HepG2 (cell line): Measurements from ENCODE around the gene CEBPG. TPM values are rescaled to one million over a fixed set of nuclear protein-coding genes. Genes with fewer than 3 reads are reported as not detected.

ENCODE experiments used
- ATAC-seq: fragments of 200-7000 bp; cut with Tn5 transposase; 3 replicates; pipeline ENCODE4 v1.9.1; 2020; ENCODE audit warnings: mild to moderate bottlenecking, moderate library complexity
- BruUV-seq: library from RNA; stranded (reverse); fragments of 400-500 nt; replicated peaks from 2 replicates; lab custom pipeline; 2021; lab: Mats Ljungman, UMichigan
- CTCF ChIA-PET: fragments of 300-600 bp; formaldehyde crosslinking; extraction: SDS; loops from one replicate; lab custom pipeline; 2021; ENCODE audit warnings: low total read pairs, inconsistent platforms, low intra/inter-chr PET ratio; lab: Yijun Ruan, JAX
- POLR2A ChIA-PET: fragments of 350-600 bp; sonication (Branson Sonifier 250); formaldehyde crosslinking; loops from one replicate; lab custom pipeline; 2020; ENCODE audit warnings: antibody characterized with exemption, inconsistent platforms; lab: Yijun Ruan, JAX
- DNase-seq: peaks from one replicate; pipeline ENCODE4 v3.0.0-alpha.2; 2015; ENCODE audit warnings: low spot score
- FAIRE-seq: peaks from 3 replicates; lab custom pipeline; 2011; peaks lifted over from hg19 to GRCh38; lab: Jason Lieb, UNC
- H2AFZ ChIP-seq: one replicate; pipeline ENCODE4 v1.6.1; 2011; ENCODE audit warnings: low read length, inconsistent platforms
- H3K27ac ChIP-seq: fragments of 300-600 bp; 3 replicates; pipeline ENCODE4 v1.8.0; 2011; ENCODE audit warnings: mixed run types, mild to moderate bottlenecking, mixed read lengths, low read length, inconsistent platforms; ENCODE audit not compliant: insufficient read depth; ENCODE audit errors: extremely low read length
- H3K27me3 ChIP-seq, 2 experiments: fragments of 200-600 bp in 1 of 2; 2 replicates in 1 of 2; 3 replicates in 1 of 2; pipeline versions ENCODE4 v1.6.0 to v1.8.0; 2011; ENCODE audit warnings: low read length in 2 of 2, mild to moderate bottlenecking in 2 of 2, moderate library complexity in 2 of 2, inconsistent platforms in 1 of 2; ENCODE audit not compliant: insufficient read depth in 2 of 2, control insufficient read depth in 1 of 2
- H3K36me3 ChIP-seq, 2 experiments: fragments of 200-600 bp in 1 of 2; replicated peaks in 1 of 2; 2 replicates in 1 of 2; 3 replicates in 1 of 2; pipeline versions ENCODE4 v1.5.1 to v1.8.0; 2011; ENCODE audit warnings: low read length in 2 of 2, inconsistent platforms in 1 of 2; ENCODE audit not compliant: insufficient read depth in 2 of 2, control insufficient read depth in 1 of 2
- H3K4me1 ChIP-seq: 2 replicates; pipeline ENCODE4 v1.5.1; 2012; ENCODE audit warnings: low read length, inconsistent platforms; ENCODE audit not compliant: insufficient read depth
- H3K4me2 ChIP-seq: 2 replicates; pipeline ENCODE4 v1.6.0; 2011; ENCODE audit warnings: low read depth, low read length, inconsistent platforms
- H3K4me3 ChIP-seq, 3 experiments: fragments of 200-600 bp in 1 of 3; sonication (generic), shearing (Covaris generic) in 1 of 3; replicated peaks in 1 of 3; 2 replicates each; pipeline ENCODE4 v1.5.1; 2011 to 2016; ENCODE audit warnings: low read length in 3 of 3, inconsistent platforms in 2 of 3, low read depth in 2 of 3, mild to moderate bottlenecking in 2 of 3, control low read depth in 1 of 3, mixed read lengths in 1 of 3; ENCODE audit not compliant: insufficient read depth in 1 of 3
- H3K79me2 ChIP-seq: one replicate; pipeline ENCODE4 v1.6.1; 2011; ENCODE audit warnings: low read length, inconsistent platforms; ENCODE audit not compliant: insufficient read depth
- H3K9ac ChIP-seq: 2 replicates; pipeline ENCODE4 v1.6.0; 2011; ENCODE audit warnings: mild to moderate bottlenecking, low read depth, low read length, inconsistent platforms; ENCODE audit not compliant: insufficient read depth
- H3K9me3 ChIP-seq: 2 replicates; pipeline ENCODE4 v1.5.1; 2012; ENCODE audit warnings: mild to moderate bottlenecking, low read length
- H4K20me1 ChIP-seq: 2 replicates; pipeline ENCODE4 v1.6.0; 2011; ENCODE audit warnings: inconsistent platforms, mild to moderate bottlenecking, low read length, moderate library complexity; ENCODE audit not compliant: insufficient read depth
- EEA1 ChIP-seq: sonication (generic); formaldehyde crosslinking; IDR thresholded peaks from 2 replicates; pipeline ENCODE4 v1.5.1; 2020; ENCODE audit warnings: mild to moderate bottlenecking, missing genetic modification reagents, borderline replicate concordance
- FOXC1 ChIP-seq: sonication (generic); formaldehyde crosslinking; IDR thresholded peaks from 2 replicates; pipeline ENCODE4 v1.8.0; 2022; ENCODE audit warnings: mild to moderate bottlenecking, missing genetic modification reagents, borderline replicate concordance
- HHEX ChIP-seq: IDR thresholded peaks from 2 replicates; pipeline ENCODE4 v1.6.1; 2016; ENCODE audit warnings: control low read depth
- KDM4B ChIP-seq: sonication (generic); formaldehyde crosslinking; IDR thresholded peaks from 2 replicates; pipeline ENCODE4 v1.4.0; 2020; ENCODE audit warnings: missing genetic modification reagents
- KLF13 ChIP-seq: sonication (generic); formaldehyde crosslinking; IDR thresholded peaks from 2 replicates; pipeline ENCODE4 v1.4.0; 2020; ENCODE audit warnings: mild to moderate bottlenecking, missing genetic modification reagents
- MIER2 ChIP-seq: IDR thresholded peaks from 2 replicates; pipeline ENCODE4 v1.6.1; 2016; ENCODE audit warnings: missing biosample characterization, missing genetic modification reagents
- NBN ChIP-seq: fragments of 450-650 bp; conservative IDR thresholded peaks from 2 replicates; pipeline ENCODE4 v1.6.1; 2017
- ONECUT2 ChIP-seq: sonication (generic); formaldehyde crosslinking; IDR thresholded peaks from 2 replicates; pipeline ENCODE4 v1.4.0; 2020; ENCODE audit warnings: missing genetic modification reagents
- SMARCC2 ChIP-seq: fragments of 450-650 bp; IDR thresholded peaks from 2 replicates; pipeline ENCODE4 v1.6.1; 2017; ENCODE audit warnings: antibody characterized with exemption, mild to moderate bottlenecking
- TOE1 ChIP-seq: sonication (generic); formaldehyde crosslinking; IDR thresholded peaks from 2 replicates; pipeline ENCODE4 v1.4.0; 2020; ENCODE audit warnings: mild to moderate bottlenecking, missing genetic modification reagents
- ZBTB3 ChIP-seq: sonication (generic); formaldehyde crosslinking; IDR thresholded peaks from 2 replicates; pipeline ENCODE4 v1.4.0; 2020; ENCODE audit warnings: low read depth, mild to moderate bottlenecking, moderate library complexity, missing genetic modification reagents, borderline replicate concordance
- ZNF207 ChIP-seq: fragments of 450-650 bp; IDR thresholded peaks from 2 replicates; pipeline ENCODE4 v1.6.1; 2016; ENCODE audit warnings: antibody characterized with exemption, borderline replicate concordance
- ZNF251 ChIP-seq: sonication (generic); formaldehyde crosslinking; IDR thresholded peaks from 2 replicates; pipeline ENCODE4 v1.9.0; 2021; ENCODE audit warnings: mild to moderate bottlenecking, missing genetic modification reagents
- ZNF550 ChIP-seq: sonication (generic); formaldehyde crosslinking; IDR thresholded peaks from 2 replicates; pipeline ENCODE4 v1.4.0; 2020; ENCODE audit warnings: mild to moderate bottlenecking, missing genetic modification reagents, borderline replicate concordance
- ZNF839 ChIP-seq: sonication (generic); formaldehyde crosslinking; IDR thresholded peaks from 2 replicates; pipeline ENCODE4 v1.4.0; 2020; ENCODE audit warnings: missing genetic modification reagents, mild to moderate bottlenecking, borderline replicate concordance
- WGBS: methylation state at CpG from one replicate; pipeline ENCODE4 v1.1.6; 2017; ENCODE audit warnings: low lambda C conversion rate; 5-methylcytosine and 5-hydroxymethylcytosine counted together
- in situ Hi-C: cut with HindIII; loops from 2 replicates; pipeline ENCODE4 v1.10.0; 2017; ENCODE audit warnings: low pct_unique_long_range_greater_than_20kb; ENCODE audit not compliant: extremely low pct_ligation_motif_present
- intact Hi-C: fragments of 100-400 bp; cut with micrococcal nuclease; formaldehyde crosslinking; loops from one replicate; pipeline ENCODE4 v1.10.0; 2022; ENCODE audit not compliant: unreplicated experiment
- polyA plus RNA-seq, 8 experiments: library from polyadenylated mRNA; depleted of rRNA in 3 of 8; stranded (reverse) in 7 of 8; unstranded in 1 of 8; fragments of >200 nt; fragmentation: Illumina TruSeq in 4 of 8; extraction: Trizol in 4 of 8; gene quantifications; 2 replicates each; pipeline versions ENCODE4 v1.2.1 to v1.2.3, GENCODE V29; 2011 to 2016; ENCODE audit warnings: low read depth in 4 of 8, missing spikeins in 1 of 8, mixed read lengths in 1 of 8; ENCODE audit not compliant: insufficient read depth in 1 of 8
- total RNA-seq, 5 experiments: library from RNA; depleted of rRNA; stranded (reverse); fragments of >200 nt; fragmentation: Illumina TruSeq; extraction: Trizol; gene quantifications; 2 replicates each; pipeline ENCODE4 v1.2.3, GENCODE V29; 2016; ENCODE audit warnings: low read depth in 1 of 5
- TF ChIP-seq, protein P1 (sequence below): sonication (generic); formaldehyde crosslinking; IDR thresholded peaks from 2 replicates; pipeline ENCODE4 v1.5.1; 2020; ENCODE audit warnings: missing genetic modification reagents, mild to moderate bottlenecking, borderline replicate concordance
- TF ChIP-seq, protein P2 (sequence below): sonication (generic); formaldehyde crosslinking; conservative IDR thresholded peaks from 2 replicates; pipeline ENCODE4 v1.4.0; 2020; ENCODE audit warnings: missing genetic modification reagents

CEBPG gene
- total and polyA plus RNA-seq, 2 of the 13 experiments (the other 11 are each of a cell fraction or from before 2014, with no cell fraction given) = 25.7 to 34.3 TPM

DNA sequence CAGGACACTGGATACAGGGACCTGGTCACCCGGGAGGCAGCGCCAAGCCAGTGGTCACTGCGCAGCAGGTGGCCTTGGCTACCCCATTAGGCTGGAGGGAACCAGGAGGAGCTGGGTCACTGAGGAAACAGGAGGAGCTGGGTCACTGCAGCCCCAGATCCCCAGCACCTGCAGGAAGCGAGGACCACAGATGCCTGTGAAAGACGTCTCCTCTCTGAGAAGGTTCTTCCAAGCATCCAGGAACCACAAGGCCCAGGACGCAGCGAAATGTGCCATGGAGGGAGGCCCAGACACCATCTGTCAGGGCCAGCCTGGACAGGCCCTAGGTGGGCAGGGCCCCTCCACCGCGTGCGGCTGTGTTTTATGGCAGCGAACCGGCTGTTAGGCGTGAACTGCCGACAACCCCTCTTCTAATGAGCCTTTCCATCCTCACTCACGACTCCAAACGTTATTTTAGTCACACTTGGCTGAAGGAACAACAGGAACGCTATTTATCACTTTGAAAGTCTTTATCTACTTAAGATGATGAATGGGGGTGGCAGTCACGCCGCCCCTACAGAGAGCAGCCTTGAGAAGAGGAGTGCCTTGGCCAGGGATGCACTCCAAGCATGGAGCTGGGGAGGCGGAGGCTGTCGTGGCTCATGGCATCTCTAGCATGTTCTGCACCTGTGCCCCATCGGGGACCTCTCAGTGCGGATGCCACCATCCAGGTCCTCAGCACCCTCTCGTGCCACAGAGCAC lies 53.3 kb downstream of the CEBPG start:
- DNase-seq (no peak), ATAC-seq (no peak), FAIRE-seq (no peak)
- no TSS peak for BruUV-seq
- H3K27me3 ChIP-seq = no peaks in the 10 kb centered on the region
- intact Hi-C loops (no loop called here), in situ Hi-C loops (loop anchor here (5.0 kb wide), 1 partner anchor 346 kb away; no protein-coding TSS in a partner anchor)
- H2AFZ ChIP-seq = no peak overlapping the region
- H3K9ac ChIP-seq = no peak overlapping the region
- ChIA-PET CTCF (no interaction called here), POLR2A (no interaction called here)
- WGBS = 90% methylated on average over 16 of the region's 24 CpGs
- H3K27ac ChIP-seq = no peak overlapping the region
- TF ChIP-seq ONECUT2 (CRISPR knock-in tag) (no peak), MIER2 (CRISPR knock-in tag) (no peak), NBN (no peak), ZNF207 (no peak), EEA1 (CRISPR knock-in tag) (no peak), SMARCC2 (no peak), HHEX (CRISPR knock-in tag) (no peak), KDM4B (CRISPR knock-in tag) (no peak), ZNF839 (CRISPR knock-in tag) (no peak), KLF13 (CRISPR knock-in tag) (no peak), ZNF251 (CRISPR knock-in tag) (no peak), ZBTB3 (no peak), TOE1 (no peak), ZNF550 (CRISPR knock-in tag) (no peak), FOXC1 (no peak)
- TF ChIP-seq, protein P1, sequence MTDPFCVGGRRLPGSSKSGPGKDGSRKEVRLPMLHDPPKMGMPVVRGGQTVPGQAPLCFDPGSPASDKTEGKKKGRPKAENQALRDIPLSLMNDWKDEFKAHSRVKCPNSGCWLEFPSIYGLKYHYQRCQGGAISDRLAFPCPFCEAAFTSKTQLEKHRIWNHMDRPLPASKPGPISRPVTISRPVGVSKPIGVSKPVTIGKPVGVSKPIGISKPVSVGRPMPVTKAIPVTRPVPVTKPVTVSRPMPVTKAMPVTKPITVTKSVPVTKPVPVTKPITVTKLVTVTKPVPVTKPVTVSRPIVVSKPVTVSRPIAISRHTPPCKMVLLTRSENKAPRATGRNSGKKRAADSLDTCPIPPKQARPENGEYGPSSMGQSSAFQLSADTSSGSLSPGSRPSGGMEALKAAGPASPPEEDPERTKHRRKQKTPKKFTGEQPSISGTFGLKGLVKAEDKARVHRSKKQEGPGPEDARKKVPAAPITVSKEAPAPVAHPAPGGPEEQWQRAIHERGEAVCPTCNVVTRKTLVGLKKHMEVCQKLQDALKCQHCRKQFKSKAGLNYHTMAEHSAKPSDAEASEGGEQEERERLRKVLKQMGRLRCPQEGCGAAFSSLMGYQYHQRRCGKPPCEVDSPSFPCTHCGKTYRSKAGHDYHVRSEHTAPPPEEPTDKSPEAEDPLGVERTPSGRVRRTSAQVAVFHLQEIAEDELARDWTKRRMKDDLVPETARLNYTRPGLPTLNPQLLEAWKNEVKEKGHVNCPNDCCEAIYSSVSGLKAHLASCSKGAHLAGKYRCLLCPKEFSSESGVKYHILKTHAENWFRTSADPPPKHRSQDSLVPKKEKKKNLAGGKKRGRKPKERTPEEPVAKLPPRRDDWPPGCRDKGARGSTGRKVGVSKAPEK (CRISPR knock-in tag) = no peak
- TF ChIP-seq, protein P2, sequence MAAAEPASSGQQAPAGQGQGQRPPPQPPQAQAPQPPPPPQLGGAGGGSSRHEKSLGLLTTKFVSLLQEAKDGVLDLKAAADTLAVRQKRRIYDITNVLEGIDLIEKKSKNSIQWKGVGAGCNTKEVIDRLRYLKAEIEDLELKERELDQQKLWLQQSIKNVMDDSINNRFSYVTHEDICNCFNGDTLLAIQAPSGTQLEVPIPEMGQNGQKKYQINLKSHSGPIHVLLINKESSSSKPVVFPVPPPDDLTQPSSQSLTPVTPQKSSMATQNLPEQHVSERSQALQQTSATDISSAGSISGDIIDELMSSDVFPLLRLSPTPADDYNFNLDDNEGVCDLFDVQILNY (CRISPR knock-in tag) = no peak
- H3K36me3 ChIP-seq = no peaks in the 10 kb centered on the region
- H3K9me3 ChIP-seq = no peaks in the 10 kb centered on the region
- no peaks in the 10 kb centered on the region for H3K79me2 ChIP-seq
- peaks cover 5% of the 10 kb centered on the region for H3K4me1 ChIP-seq
- H3K4me3 ChIP-seq = no peak overlapping the region
- H4K20me1 ChIP-seq = no peaks in the 10 kb centered on the region
- H3K4me2 ChIP-seq = no peak overlapping the region
